Esophagus (tissue), 2 donors: ENCODE measurements around the gene ACE2. TPM values are rescaled to one million over a fixed set of nuclear protein-coding genes. Genes with fewer than 3 reads are reported as not detected.

ENCODE experiments used
- H3K27ac ChIP-seq, 2 donors: one replicate each; pipeline ENCODE4 v1.5.1; 2013; ENCODE audit warnings: low read depth in 2 of 2, mild to moderate bottlenecking in 2 of 2, inconsistent platforms in 1 of 2, low read length in 1 of 2, moderate library complexity in 1 of 2
- H3K27me3 ChIP-seq, 2 donors: one replicate each; pipeline ENCODE4 v1.6.1; 2013; ENCODE audit warnings: low read length in 2 of 2, control low read depth in 1 of 2, mild to moderate bottlenecking in 1 of 2; ENCODE audit not compliant: insufficient read depth in 2 of 2, control insufficient read depth in 1 of 2
- H3K36me3 ChIP-seq, 2 donors: one replicate each; pipeline ENCODE4 v1.6.1; 2013; ENCODE audit warnings: low read length in 1 of 2; ENCODE audit not compliant: control insufficient read depth in 2 of 2, insufficient read depth in 2 of 2
- H3K4me1 ChIP-seq, 2 donors: one replicate each; pipeline ENCODE4 v1.6.1; 2013; ENCODE audit warnings: low read length in 1 of 2; ENCODE audit not compliant: control insufficient read depth in 2 of 2, insufficient read depth in 2 of 2
- H3K4me3 ChIP-seq, 2 donors: one replicate each; pipeline ENCODE4 v1.5.1; 2013; ENCODE audit warnings: low read length in 2 of 2, mild to moderate bottlenecking in 2 of 2, low read depth in 1 of 2, moderate library complexity in 1 of 2
- H3K9me3 ChIP-seq, 2 donors: one replicate each; pipeline ENCODE4 v1.6.1; 2013; ENCODE audit warnings: mild to moderate bottlenecking in 2 of 2, low read depth in 1 of 2, low read length in 1 of 2, moderate library complexity in 1 of 2; ENCODE audit not compliant: control insufficient read depth in 2 of 2, insufficient read depth in 1 of 2
- WGBS, 2 donors: extraction: QIAGEN DNeasy Blood & Tissue Kit; methylation state at CpG; one replicate each; pipeline ENCODE4 v1.1.7; 2013; 5-methylcytosine and 5-hydroxymethylcytosine counted together
- polyA plus RNA-seq, 2 donors: library from polyadenylated mRNA; stranded (reverse); fragments of 200-250 nt; gene quantifications; one replicate each; pipeline ENCODE4 v1.2.3, GENCODE V29; 2013
- donor health status: healthy with polysubstance abuse.
- donor health status: Bipolar disorder and iron deficiency.

Gene ACE2
- polyA plus RNA-seq, 2 donors = 1.7 to 3.1 TPM

- 43 to 47% methylated on average over 2 of the region's 2 CpGs for WGBS, 2 donors
- Histone ChIP-seq H3K4me1 (no peaks in the 10 kb centered on the region), H3K27ac (no peak overlapping the region), H3K27me3 (peaks cover 0 to 3% of the 10 kb centered on the region in 2 donors), H3K4me3 (no peak overlapping the region), H3K36me3 (no peaks in the 10 kb centered on the region), H3K9me3 (no peaks in the 10 kb centered on the region)
Measured at GRCh38 chrX:15594371-15594770, 6.4 kb downstream of the ACE2 start.

- Histone ChIP-seq H3K9me3 (no peaks in the 10 kb centered on the region), H3K27ac (peak overlapping the region; percentile 82 to 87), H3K27me3 (no peaks in the 10 kb centered on the region), H3K4me3 (no peak overlapping the region), H3K36me3 (no peaks in the 10 kb centered on the region), H3K4me1 (no peaks in the 10 kb centered on the region)
- 37 to 46% methylated on average over 5 of the region's 5 CpGs for whole genome bisulfite sequencing, 2 donors
Measured at GRCh38 chrX:15579778-15580747, 20.7 kb downstream of the ACE2 start.

GRCh38 chrX:15576019-15576418, 24.7 kb downstream of the ACE2 start:
- H3K4me1 ChIP-seq = no peaks in the 10 kb centered on the region
- H3K27me3 ChIP-seq = peaks cover 0 to 4% of the 10 kb centered on the region in 2 donors
- H3K4me3 ChIP-seq = no peak overlapping the region
- no peaks in the 10 kb centered on the region for H3K9me3 ChIP-seq
- WGBS, 2 donors = 17 to 33% methylated on average over 1 of the region's 1 CpG
- no peaks in the 10 kb centered on the region for H3K36me3 ChIP-seq
- H3K27ac ChIP-seq = no peak overlapping the region

GRCh38 chrX:15574017-15574416, 26.7 kb downstream of the ACE2 start:
- H3K36me3 ChIP-seq = no peaks in the 10 kb centered on the region
- no peak overlapping the region for H3K27ac ChIP-seq
- no peaks in the 10 kb centered on the region for H3K9me3 ChIP-seq
- no peaks in the 10 kb centered on the region for H3K4me1 ChIP-seq
- no peak overlapping the region for H3K4me3 ChIP-seq
- peaks cover 0 to 7% of the 10 kb centered on the region in 2 donors for H3K27me3 ChIP-seq
- WGBS, 2 donors = 39 to 41% methylated on average over 2 of the region's 2 CpGs

- WGBS, 2 donors = 31 to 45% methylated on average over 1 of the region's 1 CpG
- H3K27ac ChIP-seq = no peak overlapping the region
- no peaks in the 10 kb centered on the region for H3K36me3 ChIP-seq
- no peak overlapping the region for H3K4me3 ChIP-seq
- H3K27me3 ChIP-seq = peaks cover 0 to 9% of the 10 kb centered on the region in 2 donors
- no peaks in the 10 kb centered on the region for H3K9me3 ChIP-seq
- no peaks in the 10 kb centered on the region for H3K4me1 ChIP-seq
Measured at GRCh38 chrX:15570145-15570544, 30.6 kb downstream of the ACE2 start.

- Histone ChIP-seq H3K27ac (no peak overlapping the region), H3K27me3 (peaks cover 0 to 11% of the 10 kb centered on the region in 2 donors), H3K4me1 (no peaks in the 10 kb centered on the region), H3K36me3 (no peaks in the 10 kb centered on the region), H3K4me3 (no peak overlapping the region), H3K9me3 (no peaks in the 10 kb centered on the region)
- WGBS, 2 donors = 38 to 53% methylated on average over 7 of the region's 7 CpGs
Measured at GRCh38 chrX:15567886-15568616, 32.7 kb downstream of the ACE2 start.

- H3K36me3 ChIP-seq = no peaks in the 10 kb centered on the region
- 43 to 68% methylated on average over 1 of the region's 1 CpG for WGBS, 2 donors
- no peaks in the 10 kb centered on the region for H3K9me3 ChIP-seq
- H3K27me3 ChIP-seq = peaks cover 0 to 11% of the 10 kb centered on the region in 2 donors
- H3K27ac ChIP-seq = no peak overlapping the region
- H3K4me3 ChIP-seq = no peak overlapping the region
- no peaks in the 10 kb centered on the region for H3K4me1 ChIP-seq
Measured at GRCh38 chrX:15567267-15567666, 33.5 kb downstream of the ACE2 start.

GRCh38 chrX:15566244-15566643, 34.5 kb downstream of the ACE2 start:
- 59 to 77% methylated on average over 1 of the region's 1 CpG for WGBS, 2 donors
- Histone ChIP-seq H3K36me3 (no peaks in the 10 kb centered on the region), H3K27ac (no peak overlapping the region), H3K4me3 (no peak overlapping the region), H3K4me1 (no peaks in the 10 kb centered on the region), H3K27me3 (peaks cover 0 to 9% of the 10 kb centered on the region in 2 donors), H3K9me3 (no peaks in the 10 kb centered on the region)

GRCh38 chrX:15564981-15565579, 35.7 kb downstream of the ACE2 start:
- Histone ChIP-seq H3K9me3 (no peaks in the 10 kb centered on the region), H3K27ac (peak overlapping the region; percentile 45 to 74), H3K4me1 (no peaks in the 10 kb centered on the region), H3K4me3 (no peak overlapping the region), H3K27me3 (peaks cover 0 to 8% of the 10 kb centered on the region in 2 donors), H3K36me3 (no peaks in the 10 kb centered on the region)
- 9 to 14% methylated on average over 5 of the region's 5 CpGs for WGBS, 2 donors
